Prostate gland (tissue), 2 donors: ENCODE results near the gene TMEM52B.

ENCODE experiments used
- CTCF ChIP-seq, 4 experiments: fragments of 200-600 bp in 2 of 4; fragments of 450-650 bp in 2 of 4; sonication (generic) in 2 of 4; IDR thresholded peaks; 1 replicate in 3 of 4; 2 replicates in 1 of 4; pipeline ENCODE4 v1.5.1; 2016 to 2019; ENCODE audit warnings: antibody characterized with exemption in 4 of 4, mild to moderate bottlenecking in 2 of 4, moderate library complexity in 2 of 4
- POLR2A ChIP-seq: fragments of 450-650 bp; IDR thresholded peaks from one replicate; pipeline ENCODE4 v1.6.1; 2016; ENCODE audit warnings: antibody characterized with exemption, mild to moderate bottlenecking

GRCh38 chr12:10175846-10176636, 2.8 kb upstream of the TMEM52B start:
- TF ChIP-seq CTCF (IDR thresholded peaks at IDR 0.05) (no peak), POLR2A (no peak)
